Stomach (tissue), 9 donors: ENCODE data around the gene RNF175. TPM values are rescaled to one million over a fixed set of nuclear protein-coding genes. Genes with fewer than 3 reads are reported as not detected.

Experiments used
- DNase-seq, 2 donors: peaks; one replicate each; pipeline versions ENCODE4 v3.0.0 to v3.0.0-alpha.2; 2013 to 2019
- H3K27ac ChIP-seq, 5 donors: fragments of 200-600 bp in 4 of 5; sonication (generic) in 4 of 5; one replicate each; pipeline ENCODE4 v1.5.1; 2013 to 2019; ENCODE audit warnings: mild to moderate bottlenecking in 1 of 5, moderate library complexity in 1 of 5
- H3K27me3 ChIP-seq, 3 donors: fragments of 200-600 bp; sonication (generic); one replicate each; pipeline ENCODE4 v1.5.1; 2017 to 2019; ENCODE audit warnings: mixed run types in 1 of 3
- H3K36me3 ChIP-seq, 4 donors: fragments of 200-600 bp; sonication (generic); 1 replicate in 3 of 4; 2 replicates in 1 of 4; pipeline ENCODE4 v1.5.1; 2016 to 2019
- H3K4me1 ChIP-seq, 4 donors: fragments of 200-600 bp; sonication (generic); one replicate each; pipeline ENCODE4 v1.5.1; 2016 to 2019
- H3K4me3 ChIP-seq, 4 donors: fragments of 200-600 bp; sonication (generic) in 3 of 4; one replicate each; pipeline ENCODE4 v1.5.1; 2016 to 2019; ENCODE audit warnings: mild to moderate bottlenecking in 1 of 4
- H3K9me3 ChIP-seq, 4 donors: fragments of 200-600 bp; sonication (generic); one replicate each; pipeline ENCODE4 v1.5.1; 2016 to 2019
- EP300 ChIP-seq: sonication (generic); formaldehyde crosslinking; IDR thresholded peaks from one replicate; pipeline ENCODE4 v1.6.1; 2017; ENCODE audit warnings: antibody characterized with exemption
- POLR2A ChIP-seq, 4 donors: fragments of 450-650 bp; IDR thresholded peaks; one replicate each; pipeline ENCODE4 v1.6.1; 2016; ENCODE audit warnings: antibody characterized with exemption in 4 of 4, control low read depth in 2 of 4, mild to moderate bottlenecking in 1 of 4, moderate library complexity in 1 of 4
- POLR2AphosphoS5 ChIP-seq, 3 donors: sonication (generic); formaldehyde crosslinking; IDR thresholded peaks; one replicate each; pipeline ENCODE4 v1.6.1; 2016; ENCODE audit warnings: antibody characterized with exemption in 3 of 3
- WGBS, 5 donors: extraction: QIAGEN DNeasy Blood & Tissue Kit in 3 of 5; methylation state at CpG; one replicate each; pipeline versions ENCODE4 v1.1.5 to v1.1.7; 2013 to 2018; 5-methylcytosine and 5-hydroxymethylcytosine counted together
- intact Hi-C: fragments of 100-400 bp; cut with DNase I; formaldehyde crosslinking; loops from one replicate; pipeline ENCODE4 v1.15.1; 2023; ENCODE audit warnings: low total_unique reads
- polyA plus RNA-seq, 3 donors: library from polyadenylated mRNA; stranded (reverse); fragments of 200-250 nt; gene quantifications; one replicate each; pipeline ENCODE4 v1.2.3, GENCODE V29; 2013
- total RNA-seq, 5 donors: library from RNA; depleted of rRNA; stranded (reverse); fragments of >200 nt; gene quantifications; one replicate each; pipeline versions ENCODE4 v1.1.0 to v1.2.3, GENCODE V29; 2014 to 2016
- TF ChIP-seq, protein P1 (sequence below), 7 experiments: fragments of 450-650 bp in 4 of 7; fragments of 200-600 bp in 3 of 7; sonication (generic) in 3 of 7; IDR thresholded peaks; one replicate each; pipeline ENCODE4 v1.5.1; 2016 to 2019; ENCODE audit warnings: antibody characterized with exemption in 7 of 7, control low read depth in 2 of 7, mild to moderate bottlenecking in 1 of 7
- donor health status: healthy with polysubstance abuse.
- donor health status: Bipolar disorder and iron deficiency.
- donor health status: healthy.

The RNF175 gene
- total and polyA plus RNA-seq, 8 donors: 1.3 TPM; not detected in 7

DNA sequence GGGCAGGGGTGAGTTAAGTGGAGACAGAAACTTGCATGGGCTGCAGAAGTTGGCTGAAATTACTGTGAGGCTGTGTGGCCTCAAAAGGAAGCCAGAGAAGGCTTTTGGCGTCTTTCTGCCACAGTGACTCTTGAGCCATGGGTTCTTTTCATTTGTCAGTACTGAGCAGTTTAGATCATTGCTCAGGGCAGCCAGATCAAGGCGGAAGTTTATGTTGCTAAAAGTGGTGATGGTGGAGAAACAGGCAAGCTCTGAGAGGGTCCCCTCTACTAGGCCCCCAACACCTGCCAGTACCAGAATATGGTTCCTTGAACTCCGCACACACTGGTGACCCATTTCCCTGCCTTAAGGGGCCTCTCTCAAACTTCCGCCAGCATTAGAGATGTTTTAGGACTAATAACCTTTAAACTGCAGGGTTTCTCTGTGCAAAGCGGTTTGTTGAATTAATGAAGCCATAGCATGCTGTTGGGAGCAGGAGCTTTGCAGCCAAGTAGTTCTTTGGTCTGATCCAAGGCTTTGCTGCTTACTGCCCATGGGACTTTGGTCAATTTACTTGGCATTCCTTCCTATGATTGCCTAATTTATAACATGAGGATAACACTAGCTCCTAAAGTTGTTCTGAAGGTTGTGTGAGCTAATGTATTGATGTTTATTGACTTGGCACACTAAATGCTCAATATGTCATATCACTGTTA lies 34.5 kb downstream of the RNF175 start:
- TF ChIP-seq POLR2AphosphoS5 (IDR thresholded peaks at IDR 0.05) (no peak), EP300 (no peak), POLR2A (IDR thresholded peaks at IDR 0.05) (no peak)
- TF ChIP-seq, protein P1, sequence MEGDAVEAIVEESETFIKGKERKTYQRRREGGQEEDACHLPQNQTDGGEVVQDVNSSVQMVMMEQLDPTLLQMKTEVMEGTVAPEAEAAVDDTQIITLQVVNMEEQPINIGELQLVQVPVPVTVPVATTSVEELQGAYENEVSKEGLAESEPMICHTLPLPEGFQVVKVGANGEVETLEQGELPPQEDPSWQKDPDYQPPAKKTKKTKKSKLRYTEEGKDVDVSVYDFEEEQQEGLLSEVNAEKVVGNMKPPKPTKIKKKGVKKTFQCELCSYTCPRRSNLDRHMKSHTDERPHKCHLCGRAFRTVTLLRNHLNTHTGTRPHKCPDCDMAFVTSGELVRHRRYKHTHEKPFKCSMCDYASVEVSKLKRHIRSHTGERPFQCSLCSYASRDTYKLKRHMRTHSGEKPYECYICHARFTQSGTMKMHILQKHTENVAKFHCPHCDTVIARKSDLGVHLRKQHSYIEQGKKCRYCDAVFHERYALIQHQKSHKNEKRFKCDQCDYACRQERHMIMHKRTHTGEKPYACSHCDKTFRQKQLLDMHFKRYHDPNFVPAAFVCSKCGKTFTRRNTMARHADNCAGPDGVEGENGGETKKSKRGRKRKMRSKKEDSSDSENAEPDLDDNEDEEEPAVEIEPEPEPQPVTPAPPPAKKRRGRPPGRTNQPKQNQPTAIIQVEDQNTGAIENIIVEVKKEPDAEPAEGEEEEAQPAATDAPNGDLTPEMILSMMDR (IDR thresholded peaks at IDR 0.05): no peak
- DNase-seq: no peak
- H3K36me3 ChIP-seq: no peaks in the 10 kb centered on the region
- no peaks in the 10 kb centered on the region for H3K4me1 ChIP-seq
- intact Hi-C loops: no loop called here
- no peak overlapping the region for H3K27ac ChIP-seq
- no peak overlapping the region for H3K4me3 ChIP-seq
- 86 to 93% (median 89%) methylated on average over 5 of the region's 5 CpGs for WGBS, 5 donors
- H3K9me3 ChIP-seq: no peaks in the 10 kb centered on the region
- no peaks in the 10 kb centered on the region for H3K27me3 ChIP-seq

DNA sequence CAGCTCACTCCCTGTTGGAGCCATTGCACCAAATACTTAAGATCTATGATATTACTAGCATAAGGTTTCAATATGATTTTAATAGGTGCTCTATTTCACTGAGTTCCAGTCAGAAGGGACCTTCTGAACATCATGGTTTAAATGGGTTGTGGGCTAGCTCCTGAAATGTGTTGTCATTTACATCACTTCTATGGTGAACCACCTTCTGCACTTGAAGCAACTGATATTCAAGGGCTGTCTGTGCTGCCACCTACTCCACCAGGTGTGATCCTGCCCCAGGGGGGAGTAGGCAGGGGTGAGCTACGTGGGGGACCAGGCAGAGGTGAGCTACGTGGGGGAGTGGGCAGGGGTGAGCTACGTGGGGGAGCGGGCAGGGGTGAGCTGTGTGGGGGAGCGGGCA lies 35.2 kb downstream of the RNF175 start:
- H3K4me3 ChIP-seq: no peak overlapping the region
- H3K27me3 ChIP-seq: no peaks in the 10 kb centered on the region
- H3K36me3 ChIP-seq: no peaks in the 10 kb centered on the region
- no peak overlapping the region for H3K27ac ChIP-seq
- H3K4me1 ChIP-seq: no peaks in the 10 kb centered on the region
- WGBS, 5 donors: 80 to 89% (median 81%) methylated on average over 2 to 5 of the region's 5 CpGs
- intact Hi-C loops: no loop called here
- no peak for DNase-seq
- H3K9me3 ChIP-seq: no peaks in the 10 kb centered on the region
- TF ChIP-seq POLR2AphosphoS5 (IDR thresholded peaks at IDR 0.05) (no peak), POLR2A (IDR thresholded peaks at IDR 0.05) (no peak), EP300 (no peak)
- TF ChIP-seq, protein P1 (IDR thresholded peaks at IDR 0.05): no peak

DNA sequence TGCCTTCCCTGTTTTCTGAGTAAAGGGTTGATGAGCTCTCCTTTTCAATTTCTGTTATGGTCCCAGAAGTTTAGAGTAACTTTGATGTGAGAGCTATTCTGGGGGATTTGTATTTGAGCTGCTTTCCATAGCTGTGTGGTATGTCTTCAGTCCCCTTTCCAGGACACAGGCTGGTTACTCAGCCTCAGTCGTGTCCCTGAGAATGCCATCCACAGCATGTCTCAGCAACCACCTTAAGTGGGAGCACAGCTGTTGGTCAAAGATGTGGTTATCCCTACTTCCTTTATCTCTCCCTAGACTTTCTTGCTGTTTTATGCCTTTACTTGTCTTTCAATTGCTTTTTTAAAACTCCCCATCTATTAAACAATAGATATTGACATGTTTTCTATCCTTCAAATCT lies 37.8 kb downstream of the RNF175 start:
- H3K36me3 ChIP-seq: no peaks in the 10 kb centered on the region
- H3K27me3 ChIP-seq: no peaks in the 10 kb centered on the region
- no peaks in the 10 kb centered on the region for H3K4me1 ChIP-seq
- H3K9me3 ChIP-seq: no peaks in the 10 kb centered on the region
- TF ChIP-seq, protein P1 (IDR thresholded peaks at IDR 0.05): no peak
- no peak for TF ChIP-seq POLR2A (IDR thresholded peaks at IDR 0.05)
- no peak for TF ChIP-seq POLR2AphosphoS5 (IDR thresholded peaks at IDR 0.05)
- TF ChIP-seq EP300: no peak
- no peak overlapping the region for H3K27ac ChIP-seq
- no peak for DNase-seq
- no peak overlapping the region for H3K4me3 ChIP-seq
- WGBS, 5 donors: 56 to 92% (median 71%) methylated on average over 1 of the region's 1 CpG
- intact Hi-C loops: no loop called here

DNA sequence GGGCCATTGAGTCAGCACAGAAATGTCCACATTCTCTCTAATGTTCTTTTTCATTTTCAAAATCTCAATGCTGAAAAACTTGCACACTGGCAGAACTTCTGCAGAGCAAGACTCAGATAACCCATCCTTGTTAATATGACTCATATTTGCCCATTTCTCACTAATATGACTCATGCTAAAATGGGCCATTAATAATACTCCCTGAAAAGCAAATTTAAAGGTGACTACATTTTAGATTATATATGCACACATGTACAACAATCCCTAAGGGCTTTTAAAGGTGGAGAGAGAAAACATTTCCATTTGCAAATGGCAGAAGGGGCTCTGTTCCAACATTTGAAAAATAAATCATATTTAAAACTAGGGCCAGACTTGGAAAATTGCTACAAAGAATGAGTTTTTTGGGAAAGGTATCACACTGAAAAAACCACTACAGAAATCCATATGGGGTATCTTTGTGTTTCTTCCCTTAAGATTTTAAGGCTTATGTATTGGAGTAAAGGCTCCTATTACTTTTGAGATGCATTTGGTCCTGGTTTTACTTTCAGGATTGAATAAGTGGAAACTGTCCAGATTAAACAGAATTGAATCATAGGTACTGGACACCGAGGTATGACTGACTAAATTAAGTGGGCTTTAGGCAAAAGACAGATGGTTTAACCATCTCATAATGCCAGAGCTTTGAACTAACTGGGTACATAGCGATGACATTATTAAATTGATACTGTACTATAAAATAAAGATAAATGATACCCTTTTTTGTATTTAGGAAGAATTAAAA lies 45.8 kb downstream of the RNF175 start:
- H3K4me1 ChIP-seq: no peaks in the 10 kb centered on the region
- TF ChIP-seq POLR2AphosphoS5 (IDR thresholded peaks at IDR 0.05) (no peak), POLR2A (IDR thresholded peaks at IDR 0.05) (no peak), EP300 (no peak)
- TF ChIP-seq, protein P1 (IDR thresholded peaks at IDR 0.05): no peak

More for the DNA sequence above, 45.8 kb downstream of the RNF175 start:
- 71 to 81% (median 75%) methylated on average over 2 of the region's 2 CpGs for WGBS, 5 donors
- Histone ChIP-seq H3K9me3 (no peaks in the 10 kb centered on the region), H3K4me3 (no peak overlapping the region), H3K36me3 (no peaks in the 10 kb centered on the region), H3K27me3 (no peaks in the 10 kb centered on the region), H3K27ac (no peak overlapping the region)
- intact Hi-C loops: no loop called here
- peak in 1 of 2 donors; percentile 10 for DNase-seq
